NCI-H2196 treated with DMSO at 0.1 percent for 48 hours (cell line): ENCODE measurements around the gene VTN.
"Not testable (repeated sequence)": the region's sequence is repeated elsewhere in the genome, so short reads cannot be mapped to it uniquely, and the experiment has no call there.

Experiments
- DNase-seq: peaks from one replicate; lab custom pipeline; 2025; ENCODE audit not compliant: unreplicated experiment; lab: John Stamatoyannopoulos, UW

The VTN gene

DNA sequence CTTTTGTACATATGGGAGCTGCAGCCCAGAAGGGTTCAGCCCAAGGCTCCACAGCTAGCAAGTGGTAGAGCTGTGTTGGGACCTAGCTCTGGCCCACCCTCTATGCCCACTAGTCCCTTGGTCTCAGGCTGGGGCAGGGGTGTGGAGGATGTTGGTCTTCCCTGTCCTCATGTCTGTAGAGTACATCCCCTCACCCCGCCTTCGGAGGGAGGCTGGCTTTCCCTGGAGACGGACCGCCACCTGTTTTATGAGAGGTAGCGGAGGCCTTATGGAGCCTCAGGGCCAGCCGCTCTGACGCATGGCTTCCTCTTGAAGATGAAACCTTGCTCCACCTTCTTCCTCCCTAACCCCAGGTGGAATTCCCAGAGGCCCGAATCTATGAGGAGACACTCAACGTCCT lies 26.1 kb downstream of the VTN start:
- no peak for DNase-seq

DNA sequence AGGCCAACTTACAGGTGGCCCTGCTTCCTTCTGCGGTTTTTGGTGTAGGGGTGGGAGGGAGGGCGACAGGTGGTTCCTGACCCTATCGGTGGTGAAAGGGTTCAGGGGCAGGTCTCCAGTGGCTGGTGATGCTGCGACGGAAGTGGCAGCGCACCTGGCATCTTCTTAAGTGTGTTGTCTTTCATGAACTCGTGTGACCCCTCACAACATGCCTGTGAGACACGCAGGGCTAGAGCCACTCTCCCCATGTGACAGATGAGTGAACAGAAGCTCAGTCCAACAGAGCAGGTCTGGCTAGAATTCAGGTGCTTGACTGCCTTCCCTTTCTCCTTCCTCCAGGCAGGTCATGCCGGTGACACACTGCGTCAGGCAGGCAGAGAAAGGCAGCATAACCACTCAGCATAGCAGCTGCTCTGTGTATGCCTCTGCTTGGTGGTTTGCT lies 26.6 kb downstream of the VTN start:
- DNase-seq = no peak

DNA sequence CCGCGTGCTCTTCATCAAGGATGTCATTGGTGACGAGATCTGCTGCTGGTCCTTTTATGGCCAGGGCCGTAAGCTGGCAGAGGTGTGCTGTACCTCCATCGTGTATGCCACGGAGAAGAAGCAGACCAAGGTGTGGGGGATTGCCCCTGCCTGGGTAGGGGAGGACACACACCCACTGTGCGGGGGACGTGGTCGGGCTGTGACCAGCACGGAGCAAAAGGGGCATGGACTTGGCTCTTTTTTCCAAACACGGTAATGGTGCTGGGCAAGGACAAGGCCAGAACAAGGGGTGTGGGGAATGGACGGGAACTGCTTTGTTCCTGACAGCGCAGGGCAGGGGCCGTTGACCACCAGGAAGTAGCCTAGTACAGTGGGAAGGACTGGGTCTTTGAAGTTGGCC lies 27.8 kb downstream of the VTN start:
- DNase-seq = no peak

DNA sequence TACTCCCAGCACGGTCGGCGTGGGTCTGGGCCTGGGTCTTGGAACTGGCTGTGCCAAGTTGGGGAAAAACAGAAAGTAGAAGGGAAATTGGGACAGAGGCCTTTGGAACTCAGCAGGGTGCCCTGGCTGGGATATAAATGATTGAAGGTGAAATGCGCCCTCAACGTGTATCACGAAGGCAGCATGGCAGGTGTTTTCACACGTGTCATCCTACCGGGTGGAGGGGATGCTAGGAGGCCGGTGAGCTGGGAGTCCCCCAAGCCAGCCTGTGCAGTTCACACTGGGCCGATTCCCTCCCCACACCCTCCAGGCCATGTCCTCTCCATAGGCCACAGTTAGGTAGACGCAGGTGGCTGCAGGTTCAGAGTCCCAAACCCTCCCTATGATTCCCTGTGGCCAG lies 28.6 kb downstream of the VTN start:
- no peak for DNase-seq

DNA sequence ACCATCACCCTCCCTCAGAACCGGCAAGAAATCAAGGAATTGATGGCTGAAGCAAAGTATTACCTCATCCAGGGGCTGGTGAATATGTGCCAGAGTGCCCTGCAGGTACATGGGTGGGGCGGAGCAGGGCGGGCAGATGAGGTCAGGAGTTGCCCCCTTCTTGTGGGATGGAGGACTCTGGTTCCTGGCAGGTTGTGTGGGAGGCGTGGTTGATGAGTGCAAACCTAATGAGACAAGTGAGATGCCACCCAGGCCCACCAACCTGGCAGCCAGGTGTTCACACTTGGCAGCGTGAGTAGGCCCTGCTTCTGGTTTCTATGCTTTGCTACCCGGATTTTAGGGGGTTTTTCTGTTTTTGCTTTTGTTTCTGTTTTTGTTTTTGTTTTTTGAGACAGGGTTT lies 29.7 kb downstream of the VTN start:
- no peak for DNase-seq

DNA sequence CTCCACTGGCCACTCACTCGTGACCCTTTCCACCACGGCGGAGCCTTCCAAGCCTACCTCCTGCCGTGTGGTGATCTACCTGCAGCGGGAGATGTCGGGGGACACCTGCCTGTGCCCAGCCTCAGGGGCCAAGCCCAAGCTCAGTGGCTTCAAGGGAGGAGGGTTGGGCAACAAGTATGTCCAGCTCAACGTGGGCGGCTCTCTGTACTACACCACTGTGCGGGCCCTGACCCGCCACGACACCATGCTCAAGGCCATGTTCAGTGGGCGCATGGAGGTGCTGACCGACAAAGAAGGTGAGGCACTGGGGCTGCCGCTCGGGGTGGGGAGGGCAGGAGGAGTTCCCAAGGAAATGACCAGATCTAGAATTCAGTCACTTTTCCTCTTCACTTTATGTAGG lies 30.7 kb downstream of the VTN start:
- no peak for DNase-seq

DNA sequence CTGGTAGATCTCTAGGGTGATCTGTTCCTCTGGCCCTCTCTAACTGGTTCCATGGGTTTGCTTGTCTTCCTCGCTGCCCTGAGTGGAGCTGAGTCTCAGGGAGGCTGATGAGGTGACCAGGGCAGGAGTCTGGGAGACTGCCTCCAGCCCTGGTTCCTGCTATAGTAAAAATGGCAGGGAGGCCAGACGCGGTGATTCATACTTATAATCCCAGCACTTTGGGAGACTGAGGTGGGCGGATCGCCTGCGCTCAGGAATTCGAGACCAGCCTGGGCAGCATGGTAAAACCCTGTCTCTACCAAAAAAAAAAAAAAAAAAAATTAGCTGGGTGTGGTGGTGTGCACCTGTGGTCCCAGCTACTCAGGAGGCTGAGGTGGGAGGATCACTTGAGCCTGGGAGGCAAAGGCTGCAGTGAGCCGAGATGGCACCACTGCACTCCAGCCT lies 31.3 kb downstream of the VTN start:
- DNase-seq = not testable (repeated sequence)

DNA sequence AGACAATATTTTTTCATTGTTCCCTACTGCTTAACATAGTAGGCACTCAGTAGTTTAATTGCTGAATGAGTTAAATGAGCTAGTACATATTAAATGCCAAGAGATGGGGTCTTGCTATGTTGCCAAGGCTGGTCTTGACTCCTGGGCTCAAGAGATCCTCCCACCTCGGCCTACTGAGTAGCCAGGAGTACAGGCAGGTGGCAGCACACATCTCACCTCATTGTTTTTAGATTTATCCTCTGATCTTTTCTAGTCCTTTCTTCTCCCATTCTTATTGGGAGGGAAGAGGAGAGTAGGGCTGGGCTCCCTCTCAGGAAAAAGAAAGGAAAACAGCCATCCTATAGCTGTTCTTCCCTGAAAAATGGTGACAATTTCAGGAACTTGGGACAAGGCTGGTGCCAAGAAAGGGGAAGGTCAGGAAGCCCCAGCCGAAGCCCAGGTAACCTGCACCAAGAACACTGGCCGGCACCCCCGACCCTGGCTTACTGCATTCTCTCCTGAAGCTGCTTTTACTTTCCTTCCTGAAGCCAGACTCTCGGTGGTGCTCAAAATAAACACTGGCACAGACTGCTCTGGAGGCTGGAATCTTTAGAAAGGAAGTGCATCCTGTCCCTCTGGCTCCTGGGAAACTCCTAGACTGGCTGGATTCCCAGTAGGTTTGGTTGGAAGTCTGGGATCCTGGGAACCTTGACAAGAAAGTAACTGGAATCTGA lies 31.9 kb downstream of the VTN start:
- no peak for DNase-seq

DNA sequence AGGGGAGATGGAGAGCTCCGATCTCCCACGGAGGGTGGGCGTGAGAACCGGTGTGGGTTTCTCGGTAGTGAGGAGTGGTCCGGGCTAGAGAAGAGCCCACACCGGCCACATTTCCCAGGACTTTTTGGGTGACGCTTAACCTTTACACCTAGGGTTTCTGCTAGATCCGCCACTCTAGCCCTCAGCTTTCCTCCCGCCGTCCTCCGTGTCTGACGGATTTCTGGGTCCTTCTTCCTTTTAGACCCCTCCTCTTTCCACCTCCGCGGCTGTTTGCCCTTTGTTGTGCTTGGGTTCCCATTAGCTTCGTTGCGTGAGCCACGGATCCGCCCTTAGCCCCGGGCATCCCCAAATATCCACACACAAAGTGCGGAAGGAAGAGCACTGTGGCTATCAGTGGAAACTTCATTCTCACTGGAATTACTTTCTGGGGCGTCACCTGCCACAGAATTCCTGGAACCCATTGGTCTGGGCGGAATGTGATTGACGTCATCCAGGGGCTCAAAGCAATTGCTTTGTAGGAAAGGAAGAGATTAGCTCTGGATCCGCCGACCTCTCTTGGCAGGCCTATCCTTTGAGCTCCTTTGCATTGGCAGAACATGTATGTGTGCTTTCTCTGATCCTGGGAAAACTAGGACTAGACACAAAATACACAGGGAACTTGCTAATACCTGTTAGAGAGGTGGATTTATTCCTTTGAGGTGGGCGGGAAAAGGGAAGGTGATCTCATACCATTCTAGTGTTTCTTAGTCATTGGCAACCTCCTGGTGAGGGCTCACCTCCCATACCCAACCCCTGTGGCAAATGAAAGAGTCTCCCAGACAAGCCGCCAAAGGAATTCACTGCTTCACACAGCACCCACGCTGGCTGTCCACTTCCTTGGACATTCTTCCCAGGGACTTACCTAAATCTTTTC lies 33.9 kb downstream of the VTN start:
- no peak for DNase-seq

DNA sequence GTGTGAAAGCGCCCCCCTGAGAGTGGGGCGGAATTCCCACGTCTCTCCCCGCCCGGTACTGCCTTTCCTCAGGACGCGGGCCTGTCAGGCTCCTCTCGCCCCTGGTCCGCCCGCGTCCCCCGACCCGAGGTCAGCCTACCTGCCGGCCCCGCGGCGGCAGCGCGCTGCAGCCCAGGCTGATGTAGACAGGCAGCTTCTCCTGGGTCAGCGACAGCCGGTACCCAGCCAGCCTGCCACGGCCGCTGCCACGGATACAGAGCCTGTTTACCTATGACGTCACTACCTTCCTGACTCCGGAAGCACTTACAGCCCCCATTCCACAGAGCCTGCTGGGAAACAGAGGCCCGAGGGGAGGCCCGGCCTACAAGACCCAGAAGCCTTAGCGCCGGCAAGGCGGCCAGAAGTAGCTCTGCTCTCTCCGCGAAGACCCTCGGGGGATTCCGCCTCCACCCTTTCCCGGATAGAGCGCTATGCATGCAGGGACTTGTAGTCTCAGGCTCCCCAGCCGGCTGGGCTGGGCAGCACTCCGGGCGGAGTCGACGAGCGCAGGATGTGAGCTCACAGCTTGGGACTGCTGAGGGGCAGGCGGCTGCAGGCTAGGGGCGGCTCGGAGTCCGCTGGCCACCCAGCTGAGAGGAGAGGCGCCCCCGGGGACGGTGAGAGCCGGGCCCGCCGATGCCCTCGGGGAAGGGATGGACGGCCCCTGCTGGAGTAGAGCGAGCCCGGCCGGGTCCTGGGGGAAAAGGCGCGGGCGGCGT lies 34.7 kb downstream of the VTN start, which contains the start of the genes IFT20 and TNFAIP1:
IFT20 (minus strand) TSS at position 272 of the 758 bp plus-strand sequence. CDS start 3,487 bp downstream, outside the sequence.
TNFAIP1 (plus strand) TSS at position 561 of the 758 bp plus-strand sequence. CDS start 3,761 bp downstream, outside the sequence.
- peak; percentile 89 for DNase-seq

DNA sequence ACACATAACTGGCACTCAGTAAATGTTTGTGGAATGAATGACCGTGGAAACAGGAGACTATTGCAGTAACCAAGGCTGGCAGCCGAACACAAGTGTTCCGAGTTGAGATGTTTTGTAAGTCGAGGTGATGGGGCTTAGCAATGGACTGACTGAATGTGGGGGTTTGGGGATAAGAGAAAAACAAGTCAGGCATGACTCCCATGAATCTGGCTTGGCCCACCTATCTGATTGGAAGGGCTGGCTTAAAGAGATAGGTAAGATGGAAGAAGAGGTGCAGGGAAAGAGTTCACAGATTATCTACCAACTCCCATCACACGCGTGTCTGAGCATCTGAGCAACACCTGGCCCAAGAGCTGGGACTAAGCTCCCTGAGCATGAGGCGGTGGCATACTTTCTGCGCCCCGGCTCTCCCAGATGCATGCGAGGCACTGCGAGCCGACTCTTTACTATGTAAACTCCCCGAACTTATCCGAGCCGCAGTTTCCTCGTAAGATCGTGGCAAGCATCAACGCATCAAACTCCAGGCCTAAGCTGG lies 35.4 kb downstream of the VTN start:
- DNase-seq = no peak

DNA sequence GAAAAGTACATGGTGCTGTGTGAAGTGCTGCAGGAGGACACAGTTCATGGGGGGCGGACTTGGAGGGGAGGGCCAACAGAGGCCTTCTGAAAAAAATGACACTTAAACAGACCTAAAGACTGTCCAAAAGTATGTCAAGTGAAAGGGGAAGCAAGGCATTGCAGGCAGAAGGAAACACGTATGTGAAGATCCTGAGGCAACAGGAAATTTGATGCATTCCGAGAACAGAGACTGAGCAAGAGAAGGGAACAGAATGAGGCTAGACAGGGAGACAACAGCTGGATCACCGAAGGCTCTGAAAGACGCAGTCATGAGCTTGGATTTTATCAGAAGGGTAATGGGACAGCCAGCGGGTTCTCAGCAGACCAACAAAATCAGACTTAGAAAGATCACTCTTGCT lies 35.9 kb downstream of the VTN start:
- DNase-seq = no peak

DNA sequence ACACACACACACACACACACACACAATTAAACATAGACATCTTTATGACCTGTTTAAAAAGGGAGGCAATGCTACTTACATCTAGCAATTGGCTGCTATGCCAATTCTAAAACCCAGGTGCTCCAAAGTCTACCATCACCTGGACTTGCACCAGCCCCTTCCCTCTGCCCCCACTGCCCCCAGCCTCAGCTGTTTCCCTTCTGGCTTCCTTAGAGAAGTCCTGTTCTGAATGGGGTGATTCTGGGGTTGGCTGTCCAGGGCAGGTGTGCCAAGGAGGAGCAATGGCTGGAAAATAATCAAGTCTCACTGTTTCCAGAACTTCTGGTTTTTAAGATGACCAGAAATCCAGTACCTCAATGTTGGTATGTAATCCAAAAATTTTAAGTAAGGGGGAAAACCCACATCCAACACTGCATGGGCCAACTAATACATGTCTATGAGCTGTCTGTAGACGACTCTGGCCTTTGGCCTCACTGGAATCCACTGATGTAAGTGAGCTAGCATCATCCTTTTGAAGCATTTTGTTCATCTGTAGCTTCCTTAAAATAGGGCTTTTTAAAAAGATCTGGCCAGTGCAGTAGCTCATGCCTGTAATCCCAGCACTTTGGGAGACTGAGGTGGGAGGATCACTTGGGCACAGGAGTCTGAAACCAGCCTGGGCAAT lies 36.9 kb downstream of the VTN start:
- DNase-seq = no peak

DNA sequence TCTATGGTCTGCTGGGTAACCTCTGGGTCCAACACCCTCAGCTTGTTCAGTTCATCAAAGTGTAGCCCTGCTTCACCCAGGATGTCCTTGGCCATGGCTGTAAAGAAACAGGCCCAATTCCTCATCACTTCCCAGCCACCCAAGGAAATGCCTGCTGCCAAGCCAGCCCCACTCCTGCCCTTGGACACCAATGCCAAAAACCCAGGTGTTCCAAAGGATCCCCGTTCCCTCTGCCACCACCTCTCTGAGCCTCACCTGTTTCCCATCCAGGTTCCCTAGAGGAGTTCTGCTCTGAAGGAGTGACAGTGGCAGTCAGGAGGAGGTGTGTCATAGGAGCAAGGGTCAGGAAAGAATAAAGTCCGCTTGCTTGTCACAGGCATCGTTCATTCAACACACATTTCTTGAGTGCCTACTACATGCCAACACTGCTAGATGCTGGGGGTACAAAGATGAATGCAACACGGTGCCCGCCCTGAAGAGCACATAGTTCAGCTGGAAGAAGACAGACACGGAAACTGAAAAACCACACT lies 38.2 kb downstream of the VTN start:
- DNase-seq = no peak

DNA sequence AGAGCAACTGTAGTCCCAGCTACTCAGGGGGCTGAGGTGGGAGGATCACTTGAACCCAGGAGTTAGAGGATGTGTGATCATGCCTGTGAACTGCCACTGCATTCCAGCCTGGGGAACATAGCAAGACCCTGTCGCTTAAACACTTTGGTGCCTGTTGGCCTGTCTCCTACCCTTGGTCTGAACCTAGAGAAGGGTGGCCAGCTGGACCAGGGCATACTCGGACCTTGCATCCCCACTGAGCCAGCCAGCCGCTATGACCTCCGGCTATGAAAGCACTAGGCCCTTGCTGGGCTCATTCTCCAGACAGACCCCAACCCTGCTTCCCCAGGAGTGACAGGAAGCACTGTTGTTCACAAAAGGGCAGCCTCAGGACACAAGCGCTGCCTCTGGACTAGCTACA lies 39.4 kb downstream of the VTN start:
- DNase-seq = no peak

DNA sequence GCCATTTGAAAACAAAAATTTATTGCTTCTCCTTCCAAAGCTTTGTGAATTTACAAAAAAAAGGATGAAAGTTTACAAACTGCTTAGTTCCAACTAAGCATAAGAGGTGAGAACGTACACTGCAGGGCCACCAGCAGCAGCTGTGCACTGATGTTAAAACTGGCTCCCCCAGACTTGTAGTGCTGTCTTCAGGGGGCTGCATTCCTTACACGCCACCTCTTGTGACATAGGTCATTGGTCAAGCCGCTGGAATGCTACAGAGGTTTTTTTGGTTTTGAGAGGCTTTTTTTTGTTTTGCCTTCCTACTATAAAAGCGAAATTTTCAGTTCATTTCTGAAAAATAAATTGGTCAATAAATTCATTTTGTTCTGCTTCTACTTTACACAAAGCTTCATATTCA lies 41.8 kb downstream of the VTN start:
- DNase-seq = no peak

DNA sequence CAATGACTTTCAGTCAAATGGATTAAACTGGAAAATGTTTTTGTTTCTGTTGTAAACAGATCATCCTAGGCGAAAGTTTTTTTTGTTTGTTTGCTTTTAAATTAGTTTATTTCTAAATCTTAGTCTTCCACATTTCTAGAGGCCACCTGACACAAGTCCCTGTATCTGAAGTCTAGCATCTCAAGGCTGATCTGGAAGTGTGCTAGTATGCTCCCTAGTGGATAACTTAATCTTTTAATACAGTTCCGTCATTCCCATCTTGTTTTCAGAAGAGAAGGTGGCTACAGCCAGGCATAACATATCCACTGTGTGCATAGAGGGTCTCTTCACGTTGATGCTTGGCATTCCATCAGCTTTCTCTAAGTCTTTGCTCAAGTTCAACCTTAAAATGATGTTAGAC lies 42.4 kb downstream of the VTN start:
- no peak for DNase-seq

DNA sequence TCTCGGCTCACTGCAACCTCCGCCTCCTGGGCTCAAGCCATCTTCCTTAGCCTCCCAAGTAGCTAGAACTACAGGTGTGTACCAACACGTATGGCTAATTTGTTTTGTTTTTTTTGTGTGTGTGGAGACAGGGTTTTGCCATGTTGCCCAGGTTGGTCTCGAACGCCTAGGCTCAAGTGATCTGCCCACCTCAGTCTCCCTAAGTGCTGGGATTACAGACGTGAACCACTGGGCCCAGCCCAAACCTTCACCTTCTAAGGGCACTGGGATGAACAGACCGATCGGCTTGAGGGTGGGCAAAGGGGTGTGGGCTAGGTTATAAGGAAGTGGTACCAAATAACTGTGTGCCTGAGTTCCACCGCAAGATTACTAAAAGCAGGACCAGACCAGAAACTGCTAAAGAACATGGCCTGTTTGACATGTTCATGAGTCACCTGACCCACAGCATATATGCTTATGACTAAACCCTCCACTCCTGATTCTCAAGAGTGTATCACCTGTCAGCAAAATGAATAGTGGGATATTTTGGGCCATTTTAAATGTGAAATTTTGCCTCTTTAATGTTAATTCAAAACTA lies 43.0 kb downstream of the VTN start:
- no peak for DNase-seq

DNA sequence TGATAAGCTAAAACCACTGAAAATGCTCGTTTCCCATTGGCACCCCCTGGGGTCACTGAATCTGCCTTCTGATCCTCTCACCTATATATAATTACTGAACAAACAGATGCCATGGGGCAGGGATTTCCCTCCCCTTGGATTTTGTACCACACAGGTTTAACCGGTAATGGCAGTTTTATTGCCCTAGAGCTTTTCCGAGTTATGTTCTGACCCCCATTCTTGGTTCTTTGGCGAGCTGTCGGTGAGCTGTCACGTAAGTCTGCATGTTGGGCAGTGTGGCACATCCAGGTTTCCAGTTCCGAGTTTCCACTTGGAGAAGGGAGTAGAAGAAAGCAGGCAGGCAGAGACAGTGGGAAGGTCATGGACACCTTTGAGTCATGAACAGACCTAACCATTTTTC lies 44.0 kb downstream of the VTN start:
- no peak for DNase-seq

DNA sequence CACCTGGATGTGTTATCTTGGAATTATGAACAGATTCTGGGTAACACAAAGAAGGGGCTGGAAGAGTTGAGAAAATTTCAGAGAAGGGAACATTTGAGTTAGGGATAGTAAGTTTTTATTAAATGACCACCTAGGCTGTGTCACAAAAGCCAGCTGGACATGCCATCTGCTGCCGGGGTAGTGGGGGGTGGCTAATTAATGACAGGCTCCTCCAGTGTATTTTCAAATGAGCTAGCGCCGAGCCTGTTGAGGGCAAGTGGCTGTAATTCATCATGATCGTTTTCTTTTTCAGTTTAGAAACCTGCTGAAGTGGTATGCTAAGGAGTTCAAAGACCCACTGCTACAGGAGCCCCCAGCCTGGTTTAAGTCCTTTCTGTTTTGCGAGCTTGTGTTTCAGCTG lies 44.9 kb downstream of the VTN start:
- DNase-seq = no peak
